NCI-H128 (cell line): ENCODE results near the gene NGFR.

ENCODE experiments used
- DNase-seq: peaks from one replicate; lab custom pipeline; 2025; ENCODE audit not compliant: unreplicated experiment; lab: John Stamatoyannopoulos, UW

The NGFR gene

GRCh38 chr17:49514071-49514721 is 19.1 kb downstream of the NGFR start:
- no peak for DNase-seq

GRCh38 chr17:49515196-49515770 is 20.2 kb downstream of the NGFR start:
- no peak for DNase-seq

- DNase-seq, result no peak
Measured at GRCh38 chr17:49516180-49516579, 21.1 kb downstream of the NGFR start.

- DNase-seq, result no peak
Measured at GRCh38 chr17:49518346-49519078, 23.4 kb downstream of the NGFR start.

GRCh38 chr17:49519781-49520180 is 24.7 kb downstream of the NGFR start:
- DNase-seq, result no peak

GRCh38 chr17:49520386-49521087 is 25.4 kb downstream of the NGFR start:
- no peak for DNase-seq

- DNase-seq, result no peak
Measured at GRCh38 chr17:49521088-49521450, 26.0 kb downstream of the NGFR start.

- DNase-seq, result no peak
Measured at GRCh38 chr17:49521471-49522356, 26.6 kb downstream of the NGFR start.

GRCh38 chr17:49522357-49522890 is 27.3 kb downstream of the NGFR start:
- DNase-seq, result no peak

- DNase-seq, result no peak
Measured at GRCh38 chr17:49523196-49523595, 28.1 kb downstream of the NGFR start.

- no peak for DNase-seq
Measured at GRCh38 chr17:49523706-49524472, 28.8 kb downstream of the NGFR start.

GRCh38 chr17:49524473-49525359 is 29.6 kb downstream of the NGFR start:
- DNase-seq, result no peak

- DNase-seq, result no peak
Measured at GRCh38 chr17:49525831-49526741, 31.0 kb downstream of the NGFR start.

GRCh38 chr17:49527927-49528651 is 33.0 kb downstream of the NGFR start:
- DNase-seq, result no peak

- DNase-seq, result no peak
Measured at GRCh38 chr17:49528966-49529365, 33.9 kb downstream of the NGFR start.

GRCh38 chr17:49530118-49530517 is 35.0 kb downstream of the NGFR start:
- no peak for DNase-seq

- no peak for DNase-seq
Measured at GRCh38 chr17:49543860-49544259, 48.8 kb downstream of the NGFR start.
